RKO (cell line): ENCODE measurements around the gene IL1RAPL2.
"Not testable (repeated sequence)": the region's sequence is repeated elsewhere in the genome, so short reads cannot be mapped to it uniquely, and the experiment has no call there.

Source experiments
- DNase-seq: peaks from one replicate; pipeline ENCODE4 v3.0.0-alpha.2; 2016; ENCODE audit warnings: low spot score

IL1RAPL2 gene

GRCh38 chrX:105701310-105702052 is 1135.5 kb downstream of the IL1RAPL2 start:
- peak; percentile 47 for DNase-seq

GRCh38 chrX:105703876-105704275 is 1137.9 kb downstream of the IL1RAPL2 start:
- DNase-seq, result no peak

- no peak for DNase-seq
Observed at GRCh38 chrX:105706041-105706440, 1140.0 kb downstream of the IL1RAPL2 start.

GRCh38 chrX:105711805-105712204 is 1145.8 kb downstream of the IL1RAPL2 start:
- DNase-seq, result no peak

- no peak for DNase-seq
Observed at GRCh38 chrX:105715746-105716145, 1149.7 kb downstream of the IL1RAPL2 start.

- DNase-seq, result no peak
Observed at GRCh38 chrX:105723966-105724735, 1158.2 kb downstream of the IL1RAPL2 start.

- no peak for DNase-seq
Observed at GRCh38 chrX:105725228-105725627, 1159.2 kb downstream of the IL1RAPL2 start.

- DNase-seq, result no peak
Observed at GRCh38 chrX:105738162-105738561, 1172.2 kb downstream of the IL1RAPL2 start.

GRCh38 chrX:105744291-105744690 is 1178.3 kb downstream of the IL1RAPL2 start:
- DNase-seq, result no peak

GRCh38 chrX:105744946-105745345 is 1178.9 kb downstream of the IL1RAPL2 start:
- DNase-seq, result no peak

- no peak for DNase-seq
Observed at GRCh38 chrX:105745863-105746262, 1179.9 kb downstream of the IL1RAPL2 start.

GRCh38 chrX:105752338-105752956 is 1186.4 kb downstream of the IL1RAPL2 start:
- DNase-seq, result no peak

- no peak for DNase-seq
Observed at GRCh38 chrX:105753411-105753810, 1187.4 kb downstream of the IL1RAPL2 start.

GRCh38 chrX:105754286-105754964 is 1188.4 kb downstream of the IL1RAPL2 start:
- no peak for DNase-seq

- no peak for DNase-seq
Observed at GRCh38 chrX:105755109-105755508, 1189.1 kb downstream of the IL1RAPL2 start.

GRCh38 chrX:105758754-105759153 is 1192.8 kb downstream of the IL1RAPL2 start:
- DNase-seq, result no peak

GRCh38 chrX:105759598-105759997 is 1193.6 kb downstream of the IL1RAPL2 start:
- no peak for DNase-seq

- peak; percentile 5 for DNase-seq
Observed at GRCh38 chrX:105765691-105766090, 1199.7 kb downstream of the IL1RAPL2 start.

GRCh38 chrX:105773801-105774200 is 1207.8 kb downstream of the IL1RAPL2 start:
- DNase-seq, result no peak

GRCh38 chrX:105775679-105776078 is 1209.7 kb downstream of the IL1RAPL2 start:
- no peak for DNase-seq

GRCh38 chrX:105781804-105782203 is 1215.8 kb downstream of the IL1RAPL2 start:
- DNase-seq, result no peak

GRCh38 chrX:105796877-105797276 is 1230.9 kb downstream of the IL1RAPL2 start:
- DNase-seq, result not testable (repeated sequence)
